ENCODE measurements around the gene PCBP3.
"Not testable (repeated sequence)": the region's sequence is repeated elsewhere in the genome, so short reads cannot be mapped to it uniquely, and the experiment has no call there.

PCBP3 gene

DNA sequence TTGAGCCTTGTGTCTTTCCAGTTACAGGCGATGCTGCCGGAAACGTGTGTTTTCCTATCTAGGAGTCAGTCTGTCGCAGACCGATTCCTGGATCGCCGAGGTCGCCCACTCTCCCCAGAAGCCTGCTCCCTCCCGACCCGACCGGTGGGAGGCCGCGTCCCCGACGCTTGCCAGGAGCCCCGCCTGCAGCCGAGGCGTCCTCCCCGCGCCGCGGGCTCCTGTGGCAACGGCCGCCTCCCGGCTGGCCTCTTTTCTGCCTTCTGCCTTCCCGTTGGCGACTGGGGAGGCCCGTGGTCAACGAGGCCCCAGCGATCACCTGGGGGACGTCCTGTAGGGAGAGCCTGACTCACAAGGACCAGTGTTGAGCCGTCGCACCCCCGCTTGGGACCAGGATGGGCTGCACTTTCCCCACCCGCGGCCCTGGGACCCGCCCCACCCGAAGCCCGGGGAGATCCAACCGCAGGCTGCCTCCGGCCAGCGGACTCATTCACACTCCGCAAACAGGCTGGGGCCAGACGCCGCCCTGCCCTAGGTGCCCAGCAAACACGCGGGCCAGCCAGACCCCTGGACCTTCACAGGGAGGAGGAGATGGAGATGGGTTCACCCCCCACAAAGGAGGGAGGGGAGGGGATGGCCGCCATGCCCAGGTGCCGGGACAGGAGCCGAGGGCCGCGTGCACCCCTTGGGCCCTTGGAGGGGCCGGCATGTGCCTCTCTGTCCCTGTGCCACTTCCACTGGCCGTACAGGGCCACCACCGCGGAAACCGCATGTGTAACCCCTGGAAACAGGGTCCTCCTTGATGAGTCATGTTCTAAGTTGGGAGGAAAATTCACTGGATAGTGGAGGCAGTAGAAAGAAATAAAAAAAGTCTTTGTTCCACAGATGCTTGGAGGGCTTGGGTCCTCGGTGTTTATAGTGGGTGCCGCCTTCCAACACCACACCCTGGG lies 330.8 kb downstream of the PCBP3 start:
- DNase-seq, result peak; percentile 78

DNA sequence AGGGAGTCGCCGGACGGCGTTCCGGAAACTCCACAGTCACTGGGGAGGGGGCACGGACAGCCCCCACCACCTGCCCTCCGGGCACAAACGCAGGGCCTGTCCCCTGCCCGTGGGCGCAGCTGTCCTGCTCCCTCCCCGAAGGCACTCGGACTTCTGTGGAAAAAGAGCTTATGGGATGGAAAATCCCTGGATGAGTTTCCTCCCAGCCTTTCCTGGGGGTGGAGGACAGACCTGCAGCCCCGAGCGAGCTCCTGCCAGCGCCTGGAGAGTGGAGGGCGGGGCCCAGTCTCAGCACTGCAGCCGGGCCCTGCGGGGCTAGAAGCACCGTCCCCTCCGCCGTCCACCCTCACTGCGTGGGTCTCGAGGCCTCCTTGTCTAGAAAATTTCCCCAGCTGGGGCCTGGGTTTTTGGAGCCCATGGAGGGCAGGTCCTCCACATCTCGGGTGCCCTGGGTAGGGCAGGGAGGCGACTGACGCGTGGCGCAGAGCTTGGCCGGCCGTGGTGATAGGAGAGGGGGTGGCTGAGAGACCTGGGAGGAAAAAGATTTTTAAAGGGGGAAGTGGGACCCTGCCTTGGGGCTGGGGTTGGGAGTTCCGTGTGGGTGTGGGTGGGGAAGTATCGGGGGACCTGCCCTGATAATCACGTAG lies 331.6 kb downstream of the PCBP3 start:
- DNase-seq, result peak; percentile 49

DNA sequence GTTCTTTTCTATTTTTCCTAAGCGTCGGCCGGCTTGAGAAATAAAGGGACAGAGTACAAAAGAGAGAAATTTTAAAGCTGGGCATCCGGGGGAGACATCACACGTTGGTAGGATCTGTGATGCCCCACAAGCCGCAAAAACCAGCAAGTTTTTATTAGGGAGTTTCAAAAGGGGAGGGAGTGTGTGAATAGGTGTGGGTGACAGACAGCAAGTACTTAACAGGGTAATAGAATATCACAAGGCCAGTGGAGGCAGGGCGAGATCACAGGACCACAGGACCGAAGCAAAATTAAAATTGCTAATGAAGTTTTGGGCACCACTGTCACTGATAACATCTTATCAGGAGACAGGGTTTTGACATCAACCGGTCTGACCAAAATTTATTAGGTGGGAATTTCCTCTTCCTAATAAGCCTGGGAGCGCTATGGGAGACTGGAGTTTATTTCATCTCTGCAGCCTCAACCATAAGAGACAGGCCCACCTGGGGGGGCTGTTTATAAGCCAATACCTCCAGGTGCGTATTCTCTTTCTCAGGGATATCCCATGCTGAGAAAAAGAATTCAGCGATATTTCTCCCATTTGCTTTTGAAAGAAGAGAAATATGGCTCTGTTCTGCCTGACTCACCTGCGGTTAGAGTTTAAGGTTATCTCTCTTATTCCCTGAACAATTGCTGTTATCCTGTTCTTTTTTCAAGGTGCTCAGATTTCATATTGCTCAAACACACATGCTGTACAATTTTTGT lies 332.3 kb downstream of the PCBP3 start:
- DNase-seq, result not testable (repeated sequence)

DNA sequence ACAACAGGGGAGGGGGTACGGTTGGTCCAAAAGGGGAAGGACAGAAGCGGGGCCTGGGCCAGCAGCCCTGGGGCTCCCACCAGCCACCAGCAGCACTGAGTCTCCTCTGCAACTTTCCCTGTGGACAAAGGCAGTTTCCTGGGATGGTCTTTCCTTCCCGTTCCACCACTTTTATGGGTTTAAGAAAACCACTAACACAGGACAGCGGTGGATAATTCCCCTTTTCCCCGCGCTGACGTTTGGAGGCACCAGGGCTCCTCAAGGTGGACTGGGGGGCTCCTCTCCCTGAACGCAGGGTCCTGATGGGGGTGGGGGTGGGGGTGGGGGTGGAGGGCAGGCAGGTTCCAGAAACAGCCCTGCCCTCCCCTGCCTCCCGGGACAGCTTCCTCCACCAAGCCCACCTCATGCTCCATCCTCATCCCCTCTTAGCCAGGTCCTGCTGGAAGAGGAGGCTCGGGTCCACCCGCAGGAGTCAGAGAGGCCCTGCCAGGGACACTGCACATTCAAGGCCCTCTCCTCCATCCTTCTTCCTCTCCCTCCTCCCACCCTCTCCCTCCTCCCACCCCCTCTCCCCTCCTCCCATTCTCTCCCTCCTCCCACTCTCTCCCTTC lies 333.3 kb downstream of the PCBP3 start:
- DNase-seq, result peak; percentile 7

DNA sequence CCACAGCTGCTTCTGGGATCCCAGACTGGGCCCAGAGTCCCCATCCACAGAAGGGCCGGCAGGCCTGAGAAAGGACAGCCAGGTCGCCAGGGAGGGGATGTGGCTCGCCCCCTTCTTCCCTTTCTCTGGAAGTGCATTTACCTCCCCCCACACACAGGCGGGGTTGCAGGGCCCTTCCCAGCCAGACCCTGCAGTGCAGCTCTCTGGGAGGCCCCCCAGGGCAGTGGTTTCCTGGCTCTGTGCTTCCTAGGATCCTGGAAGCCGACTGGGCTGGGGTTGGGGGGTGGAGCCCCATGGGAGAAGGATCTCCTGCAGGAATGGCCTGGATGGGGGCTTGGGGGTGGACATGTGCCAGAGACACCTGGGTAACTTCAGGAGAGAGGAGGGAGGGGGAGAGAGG lies 333.9 kb downstream of the PCBP3 start:
- peak; percentile 69 for DNase-seq

DNA sequence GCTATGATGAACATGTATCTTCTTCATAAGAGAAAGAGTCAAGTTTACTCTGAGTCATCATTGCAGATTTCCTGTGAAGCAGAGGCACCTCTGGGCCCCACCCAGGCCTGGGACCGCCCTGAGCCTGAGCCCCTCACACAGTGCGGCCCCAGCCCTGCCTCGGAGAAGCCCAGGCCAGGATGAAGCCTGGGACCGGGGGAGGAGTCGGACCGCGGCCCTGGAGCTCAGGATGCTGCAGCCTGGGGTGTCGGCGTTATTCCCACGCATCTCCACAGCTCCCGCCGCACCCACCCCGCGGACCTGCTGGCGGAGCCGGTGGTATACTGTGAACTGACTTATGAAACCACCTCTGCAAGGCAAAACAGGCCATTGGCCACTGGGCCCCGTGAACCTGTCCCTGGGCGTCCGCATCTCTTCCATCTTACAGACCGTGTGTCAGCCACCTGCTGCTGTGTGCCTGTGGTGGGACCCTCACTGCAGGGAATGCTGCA lies 335.7 kb downstream of the PCBP3 start:
- DNase-seq, result peak; percentile 55

DNA sequence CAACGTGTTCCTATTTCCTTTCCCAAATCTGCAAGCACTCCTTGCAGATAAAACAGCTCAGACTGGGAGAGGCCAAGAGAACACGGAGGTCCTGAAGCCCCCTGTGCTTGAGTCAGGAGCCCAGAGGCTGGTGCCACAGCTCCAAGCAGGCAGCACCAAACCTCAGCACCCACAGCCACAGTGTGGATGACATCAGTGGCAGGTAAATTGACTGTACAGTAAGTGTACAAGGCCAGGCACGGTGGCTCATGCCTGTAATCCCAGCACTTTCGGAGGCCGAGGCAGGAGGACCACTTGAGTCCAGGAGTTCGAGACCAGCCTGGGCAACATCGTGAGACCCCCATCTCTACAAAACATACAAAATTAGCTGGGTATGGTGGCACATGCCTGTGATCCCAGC lies 336.1 kb downstream of the PCBP3 start:
- DNase-seq, result no peak

DNA sequence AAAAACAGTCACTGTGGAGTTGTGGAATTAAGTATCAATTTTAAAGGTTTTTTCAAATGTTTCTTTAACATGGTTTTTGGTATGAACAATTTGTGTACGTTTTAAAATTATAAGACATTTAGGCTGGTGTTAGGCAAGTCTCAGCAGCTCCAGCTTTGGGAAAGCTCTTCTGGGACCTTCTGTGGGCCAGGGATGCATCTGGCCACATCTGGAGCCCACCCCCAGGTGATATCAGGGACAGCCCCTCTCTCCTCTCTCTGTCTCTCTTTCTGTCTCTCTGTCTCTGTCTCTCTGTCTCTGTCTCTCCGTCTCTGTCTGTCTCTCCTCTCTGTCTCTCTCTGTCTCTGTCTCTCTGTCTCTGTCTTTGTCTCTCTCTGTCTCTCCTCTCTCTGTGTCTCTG lies 336.7 kb downstream of the PCBP3 start:
- no peak for DNase-seq

DNA sequence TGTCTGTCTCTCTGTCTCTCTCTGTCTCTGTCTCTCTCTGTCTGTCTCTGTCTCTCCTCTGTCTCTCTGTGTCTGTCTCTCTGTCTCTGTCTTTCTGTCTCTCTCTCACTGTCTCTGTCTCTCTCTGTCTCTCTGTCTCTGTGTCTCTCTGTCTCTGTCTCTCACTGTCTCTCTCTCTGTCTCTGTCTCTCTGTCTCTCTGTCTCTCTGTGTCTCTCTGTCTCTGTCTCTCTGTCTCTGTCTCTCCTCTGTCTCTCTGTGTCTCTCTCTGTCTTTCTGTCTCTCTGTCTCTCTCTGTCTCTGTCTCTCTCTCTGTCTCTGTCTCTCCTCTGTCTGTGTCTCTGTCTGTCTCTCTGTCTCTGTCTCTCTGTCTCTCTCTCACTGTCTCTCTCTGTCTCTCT lies 337.2 kb downstream of the PCBP3 start:
- no peak for DNase-seq

DNA sequence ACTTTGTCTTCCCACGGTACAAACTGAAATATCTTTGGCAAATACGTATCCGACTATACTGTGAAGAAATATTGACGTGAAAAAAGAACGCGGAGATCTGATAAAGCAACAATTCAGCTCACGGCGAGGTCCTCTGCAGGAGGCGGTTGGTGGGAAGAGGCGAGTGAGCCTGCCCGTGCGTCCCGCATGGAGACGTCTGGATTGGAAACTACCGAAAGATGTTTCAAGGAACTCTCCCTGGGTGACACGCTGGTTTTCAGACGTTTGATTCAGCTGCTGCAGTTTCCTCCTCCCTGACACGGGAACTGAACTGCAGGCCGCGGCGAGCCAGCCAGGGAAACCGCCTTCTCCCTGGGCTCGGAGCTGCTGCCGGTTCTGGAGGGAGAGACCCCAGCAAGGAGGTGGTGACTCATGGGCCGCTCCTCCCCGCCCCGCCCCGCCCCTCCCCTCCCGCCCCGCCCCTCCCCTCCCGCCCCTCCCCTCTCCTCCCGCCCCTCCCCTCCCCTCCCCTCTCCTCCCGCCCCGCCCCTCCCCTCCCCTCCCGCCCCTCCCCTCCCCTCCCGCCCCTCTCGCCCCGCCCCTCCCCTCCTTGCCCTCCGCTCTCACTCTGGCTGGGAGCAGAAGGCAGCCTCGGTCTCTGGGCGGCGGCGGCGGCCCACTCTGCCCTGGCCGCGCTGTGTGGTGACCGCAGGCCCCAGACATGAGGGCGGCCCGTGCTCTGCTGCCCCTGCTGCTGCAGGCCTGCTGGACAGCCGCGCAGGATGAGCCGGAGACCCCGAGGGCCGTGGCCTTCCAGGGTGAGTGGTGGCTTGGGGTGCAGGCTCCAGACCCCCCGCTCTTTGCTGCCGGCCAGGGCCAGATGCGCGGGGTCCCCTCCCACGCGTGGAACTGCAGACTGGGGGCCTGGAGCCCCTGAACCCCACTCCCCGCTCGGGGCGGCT lies 337.9 kb downstream of the PCBP3 start, which contains the start of gene COL6A1:
Gene COL6A1 (plus strand): TSS at position 620 of the 941 bp plus-strand sequence. CDS start 81 bp downstream, at position 701.
- peak; percentile 95 for DNase-seq

DNA sequence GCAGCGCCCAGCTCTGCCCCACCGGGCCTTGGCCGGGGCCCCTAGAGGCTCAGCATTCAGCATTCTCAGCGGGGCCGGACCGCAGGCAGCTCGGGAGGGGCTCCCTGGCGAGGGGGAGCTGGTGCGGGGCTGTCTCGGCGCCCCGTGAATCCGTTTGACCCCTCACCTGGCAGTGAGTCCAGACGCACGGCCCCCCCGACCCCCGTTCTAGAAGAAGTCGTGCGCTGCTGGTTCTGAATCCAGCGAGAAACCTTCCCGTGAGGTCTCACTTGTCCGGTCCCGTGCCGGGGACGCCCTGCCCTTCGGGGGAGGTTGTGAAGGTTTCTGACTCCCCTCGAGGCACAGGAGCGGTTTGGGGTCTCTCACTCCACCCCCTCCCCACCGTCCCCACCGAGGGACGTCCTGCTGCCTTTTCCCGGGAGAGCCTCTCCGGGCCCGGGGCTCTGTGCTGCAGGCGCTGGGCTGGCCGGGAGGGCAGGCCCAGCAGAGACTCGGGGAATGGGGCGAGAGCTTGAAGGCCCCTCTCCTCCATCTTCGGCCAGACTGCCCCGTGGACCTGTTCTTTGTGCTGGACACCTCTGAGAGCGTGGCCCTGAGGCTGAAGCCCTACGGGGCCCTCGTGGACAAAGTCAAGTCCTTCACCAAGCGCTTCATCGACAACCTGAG lies 338.7 kb downstream of the PCBP3 start:
- DNase-seq, result peak; percentile 19

DNA sequence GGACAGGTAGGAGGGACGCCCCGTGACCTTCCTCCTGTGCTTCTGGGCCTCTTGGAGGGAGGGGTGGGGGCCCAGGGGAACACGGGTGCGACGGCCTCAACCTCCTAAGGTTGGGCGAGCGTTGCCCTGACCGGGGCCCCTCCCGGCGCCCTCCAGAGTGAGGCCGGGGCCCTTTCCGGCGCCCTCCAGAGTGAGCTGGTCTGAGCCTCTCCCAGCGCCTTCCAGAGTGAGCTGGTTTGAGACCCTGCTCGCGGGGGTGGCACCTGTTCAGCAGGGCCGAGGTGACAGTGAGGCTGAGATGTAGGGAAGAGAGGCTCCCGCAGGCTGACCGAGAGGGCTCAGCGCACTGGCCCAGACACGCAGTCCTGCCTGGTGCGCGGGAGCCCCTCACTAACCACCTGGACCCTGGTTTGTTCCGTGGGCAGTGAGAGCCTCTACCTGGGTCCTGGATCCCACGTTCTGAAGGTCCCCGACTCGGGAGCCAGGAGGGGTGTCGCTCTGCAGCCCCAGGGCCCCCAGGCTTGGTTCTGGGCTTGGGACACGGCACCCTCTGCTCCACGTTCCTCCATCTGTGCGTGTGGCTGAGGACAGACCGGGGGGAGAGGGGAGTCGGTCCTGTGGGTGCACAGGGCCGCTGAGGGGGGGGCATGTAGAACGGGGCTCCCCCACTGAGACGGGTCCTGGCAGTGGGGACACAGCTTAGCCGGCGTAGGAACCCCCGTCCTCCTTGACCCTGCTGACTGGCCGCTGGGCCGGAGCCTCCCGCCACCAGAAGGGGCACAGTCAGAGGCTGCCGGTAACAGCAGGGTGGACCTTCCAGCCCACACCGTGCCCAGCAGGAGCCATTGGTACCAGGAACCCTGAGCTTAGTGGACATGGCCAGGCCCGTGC lies 339.5 kb downstream of the PCBP3 start:
- DNase-seq, result peak; percentile 5

DNA sequence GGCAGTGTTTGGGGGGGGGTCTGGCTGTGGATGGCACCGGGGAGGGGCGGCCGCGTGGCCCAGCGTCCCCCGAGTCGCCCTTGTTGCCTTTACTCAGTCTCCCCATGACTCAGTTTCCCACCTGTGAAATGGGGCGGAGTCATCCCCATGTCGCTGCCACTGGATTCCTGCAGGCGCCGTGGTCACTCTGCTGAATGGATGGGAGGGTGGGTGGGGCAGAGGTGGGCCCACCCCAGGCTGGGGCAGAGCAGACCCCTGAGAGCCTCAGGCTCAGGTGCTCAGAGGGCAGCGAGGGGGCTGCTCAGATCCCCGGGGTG lies 340.1 kb downstream of the PCBP3 start:
- no peak for DNase-seq

DNA sequence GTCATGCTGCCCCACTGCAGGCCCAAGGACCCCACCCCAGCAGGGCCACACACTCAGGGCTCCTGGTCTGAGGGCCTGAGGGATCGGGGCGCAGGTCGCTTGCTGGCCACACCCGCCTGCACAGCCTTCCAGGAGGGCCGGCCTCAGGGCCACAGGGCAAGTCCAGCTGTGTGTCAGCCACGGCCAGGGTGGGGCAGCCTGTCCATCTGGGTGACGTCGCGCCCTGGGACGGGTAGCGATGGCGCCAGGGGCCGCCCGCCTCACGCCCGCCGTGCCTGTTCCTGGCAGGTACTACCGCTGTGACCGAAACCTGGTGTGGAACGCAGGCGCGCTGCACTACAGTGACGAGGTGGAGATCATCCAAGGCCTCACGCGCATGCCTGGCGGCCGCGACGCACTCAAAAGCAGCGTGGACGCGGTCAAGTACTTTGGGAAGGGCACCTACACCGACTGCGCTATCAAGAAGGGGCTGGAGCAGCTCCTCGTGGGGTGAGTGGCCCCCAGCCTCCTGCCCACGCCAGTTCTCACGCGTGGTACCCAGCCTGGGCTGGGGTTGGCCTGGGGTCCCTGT lies 340.5 kb downstream of the PCBP3 start:
- DNase-seq, result no peak

DNA sequence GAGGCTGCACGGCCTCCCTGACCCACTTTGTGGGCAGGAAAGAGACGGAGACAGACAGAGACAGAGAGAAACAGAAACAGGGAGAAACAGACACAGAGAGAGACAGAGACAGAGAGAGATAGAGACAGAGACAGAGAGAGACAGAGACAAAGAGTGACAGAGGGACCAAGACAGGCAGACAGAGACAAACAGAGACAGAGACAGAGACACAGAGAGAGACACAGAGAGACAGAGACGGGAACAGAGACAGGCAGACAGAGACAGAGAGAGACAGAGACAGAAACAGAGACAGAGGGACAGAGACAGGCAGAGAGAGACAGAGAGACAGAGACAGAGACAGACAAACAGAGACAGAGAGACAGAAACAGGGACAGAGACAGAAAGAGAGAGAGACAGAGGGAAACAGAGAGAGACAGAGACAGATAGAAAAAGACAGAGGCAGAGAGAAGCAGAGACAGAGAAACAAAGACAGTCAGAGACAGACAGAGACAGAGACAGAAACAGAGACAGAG lies 341.1 kb downstream of the PCBP3 start:
- DNase-seq, result no peak

DNA sequence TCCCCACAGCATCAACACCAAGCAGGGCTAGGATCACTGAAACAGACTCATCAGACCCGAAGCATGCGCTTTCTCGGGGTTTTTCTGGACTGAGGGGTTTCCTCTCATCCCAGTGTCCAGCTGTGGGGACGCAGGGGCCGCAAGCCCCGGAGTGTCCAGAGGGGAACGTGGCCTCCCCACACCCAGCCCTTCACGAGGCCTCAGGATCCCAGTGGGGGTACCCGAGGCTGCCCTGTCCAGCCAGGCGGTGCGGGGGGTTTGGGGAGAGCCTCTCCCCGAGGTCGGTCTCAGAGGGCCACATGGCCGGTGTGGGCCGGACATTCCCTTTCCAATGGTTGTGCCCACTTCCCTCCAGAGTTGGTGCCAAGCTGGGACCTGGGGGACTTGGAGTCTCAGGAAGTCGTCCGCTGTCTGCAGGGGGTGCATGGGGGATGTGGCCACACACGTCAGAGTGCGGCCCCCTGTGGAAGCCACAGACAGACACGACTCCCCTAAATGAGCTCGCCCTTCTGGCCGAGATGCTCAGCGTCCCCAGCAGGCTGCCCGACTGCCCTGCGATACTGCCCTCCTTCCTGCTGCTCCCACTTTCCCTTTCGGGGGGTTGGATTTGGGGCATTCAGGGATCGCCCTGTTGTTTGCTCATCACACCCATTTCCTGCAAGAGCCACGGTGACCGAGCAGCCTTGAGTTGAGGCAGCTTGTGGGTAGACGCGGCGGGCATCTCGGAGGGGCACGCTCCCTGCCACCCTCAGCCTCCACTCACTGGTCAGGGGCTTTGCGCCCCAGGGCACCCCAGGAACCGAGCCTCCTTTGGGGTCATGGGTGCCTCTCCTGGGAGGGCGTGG lies 342.2 kb downstream of the PCBP3 start:
- no peak for DNase-seq

DNA sequence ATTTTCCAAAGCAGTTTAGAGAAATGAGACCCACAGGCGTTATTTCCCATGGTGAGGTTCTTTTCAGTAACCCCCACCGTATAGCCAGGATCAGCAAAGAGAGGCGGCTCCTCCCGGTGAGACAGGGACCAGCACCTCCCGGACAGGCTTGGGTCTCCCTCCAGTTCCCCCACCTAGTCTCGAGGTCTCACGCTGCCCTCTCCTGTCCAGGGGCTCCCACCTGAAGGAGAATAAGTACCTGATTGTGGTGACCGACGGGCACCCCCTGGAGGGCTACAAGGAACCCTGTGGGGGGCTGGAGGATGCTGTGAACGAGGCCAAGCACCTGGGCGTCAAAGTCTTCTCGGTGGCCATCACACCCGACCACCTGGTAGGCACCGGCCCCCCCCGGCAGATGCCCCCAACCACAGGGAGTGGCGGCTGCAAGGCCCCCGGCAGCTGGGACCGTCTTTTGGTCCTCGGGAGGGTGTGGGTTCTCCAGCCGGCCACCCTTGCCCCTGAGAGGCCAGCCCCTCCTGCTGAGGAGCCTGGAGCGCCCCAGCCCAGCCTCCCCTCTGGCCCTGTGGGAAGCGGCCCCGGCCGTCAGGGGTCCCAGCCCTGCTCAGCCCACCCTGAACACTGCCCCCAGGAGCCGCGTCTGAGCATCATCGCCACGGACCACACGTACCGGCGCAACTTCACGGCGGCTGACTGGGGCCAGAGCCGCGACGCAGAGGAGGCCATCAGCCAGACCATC lies 343.0 kb downstream of the PCBP3 start:
- no peak for DNase-seq
